Activated CD4-positive, alpha-beta memory T cell treated with anti-CD3 and anti-CD28 coated beads, Interleukin-2, amount 10 ng/mL, durations not matched to agents 7 days and 5 days (primary cell): Measurements from ENCODE around the gene RTRAF. TPM values are rescaled to one million over a fixed set of nuclear protein-coding genes. Genes with fewer than 3 reads are reported as not detected.

Experiments
- CTCF ChIA-PET: fragments of 350-600 bp; sonication (Branson Sonifier 250); formaldehyde crosslinking; loops from one replicate; lab custom pipeline; 2021; ENCODE audit warnings: antibody characterized with exemption, inconsistent platforms; lab: Charles Lee
- POLR2A ChIA-PET: fragments of 350-600 bp; sonication (Branson Sonifier 250); formaldehyde crosslinking; loops from one replicate; lab custom pipeline; 2021; ENCODE audit warnings: antibody characterized with exemption; lab: Charles Lee
- DNase-seq: peaks from one replicate; pipeline ENCODE4 v3.0.0-alpha.2; 2020
- H3K27ac Mint-ChIP-seq: one replicate; pipeline ENCODE4 v1.8.0; 2021; ENCODE audit warnings: mild to moderate bottlenecking, mixed read lengths
- H3K27me3 Mint-ChIP-seq: one replicate; pipeline ENCODE4 v1.8.0; 2021; ENCODE audit warnings: mixed read lengths
- H3K36me3 Mint-ChIP-seq: one replicate; pipeline ENCODE4 v1.8.0; 2021; ENCODE audit warnings: low read depth, mixed read lengths
- H3K4me1 Mint-ChIP-seq: one replicate; pipeline ENCODE4 v1.8.0; 2021; ENCODE audit warnings: mixed read lengths
- H3K4me3 Mint-ChIP-seq: one replicate; pipeline ENCODE4 v1.8.0; 2021; ENCODE audit warnings: mild to moderate bottlenecking, mixed read lengths
- H3K9me3 Mint-ChIP-seq: one replicate; pipeline ENCODE4 v1.8.0; 2021; ENCODE audit warnings: mixed read lengths
- total RNA-seq, 2 experiments: library from RNA; stranded (reverse); gene quantifications; one replicate each; pipeline ENCODE4 v1.2.3, GENCODE V29; 2021

RTRAF gene
- total RNA-seq, 2 experiments from 2014 or later, result 175 to 188 TPM

DNA sequence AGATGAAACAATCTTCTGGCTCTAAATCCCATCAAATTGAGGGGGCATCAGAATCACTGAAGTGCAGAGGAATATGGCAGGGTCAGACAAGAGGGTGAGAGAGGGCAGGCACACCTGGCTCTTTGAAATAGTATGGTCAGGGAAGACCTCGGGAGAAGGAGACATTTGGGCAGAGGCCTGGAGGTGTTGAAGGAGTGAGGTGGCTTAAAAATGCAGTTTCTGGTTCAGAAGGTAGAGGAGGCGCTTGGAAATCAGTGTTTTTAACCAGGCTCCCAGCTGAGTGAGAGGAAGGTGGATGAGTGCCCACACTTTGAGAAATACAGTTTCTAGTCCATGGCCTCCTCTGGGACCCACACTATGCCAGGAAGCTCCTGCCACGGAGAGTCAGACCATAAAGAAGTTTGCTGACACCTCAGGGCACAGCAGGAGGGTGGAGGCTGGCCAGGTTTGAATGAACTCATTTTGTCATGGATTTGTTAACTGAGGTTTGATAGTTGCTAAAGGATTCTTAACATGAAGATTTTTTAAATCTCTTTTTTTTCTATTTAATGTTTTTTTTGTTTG, 59.4 kb downstream of the RTRAF start:
- POLR2A ChIA-PET, result no interaction called here
- Mint-ChIP-seq H3K27me3 (peaks cover 5% of the 10 kb centered on the region), H3K36me3 (no peaks in the 10 kb centered on the region), H3K4me1 (no peaks in the 10 kb centered on the region), H3K4me3 (no peak overlapping the region), H3K9me3 (no peaks in the 10 kb centered on the region), H3K27ac (no peak overlapping the region)
- CTCF ChIA-PET, result no interaction called here
- DNase-seq, result no peak

DNA sequence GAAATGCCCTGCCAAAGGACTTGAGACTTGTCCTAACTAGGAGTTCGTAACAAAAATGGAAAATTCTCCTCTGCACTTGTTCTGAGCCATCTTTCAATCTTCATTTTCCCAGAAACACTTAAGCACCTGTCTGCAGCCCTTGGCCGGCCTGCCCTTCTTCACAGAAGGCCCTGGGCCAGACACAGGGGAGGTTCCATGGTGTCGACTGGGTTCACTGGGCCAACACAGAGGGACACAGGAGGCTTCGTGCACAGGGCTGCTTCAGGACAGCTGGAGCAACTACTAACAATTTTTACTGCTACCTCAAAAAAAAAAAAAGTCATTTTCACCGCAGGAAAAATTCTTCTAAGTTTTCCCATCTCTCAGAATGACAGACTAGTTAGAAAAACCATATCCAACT, 59.9 kb downstream of the RTRAF start:
- Mint-ChIP-seq H3K27me3 (peaks cover 4% of the 10 kb centered on the region), H3K36me3 (no peaks in the 10 kb centered on the region), H3K27ac (no peak overlapping the region), H3K4me3 (no peak overlapping the region), H3K4me1 (no peaks in the 10 kb centered on the region), H3K9me3 (no peaks in the 10 kb centered on the region)
- CTCF ChIA-PET, result no interaction called here
- POLR2A ChIA-PET, result no interaction called here
- no peak for DNase-seq

- CTCF ChIA-PET, result no interaction called here
- no peaks in the 10 kb centered on the region for H3K36me3 Mint-ChIP-seq
- no peaks in the 10 kb centered on the region for H3K9me3 Mint-ChIP-seq
- no peak for DNase-seq
- H3K4me3 Mint-ChIP-seq, result no peak overlapping the region
- H3K27ac Mint-ChIP-seq, result no peak overlapping the region
- H3K27me3 Mint-ChIP-seq, result peaks cover 6% of the 10 kb centered on the region
- POLR2A ChIA-PET, result no interaction called here
- no peaks in the 10 kb centered on the region for H3K4me1 Mint-ChIP-seq
These were observed 60.6 kb downstream of the RTRAF start for GRCh38 chr14:52049721-52050588.

GRCh38 chr14:52051251-52051650, 61.9 kb downstream of the RTRAF start:
- Mint-ChIP-seq H3K4me1 (no peaks in the 10 kb centered on the region), H3K36me3 (no peaks in the 10 kb centered on the region), H3K4me3 (no peak overlapping the region), H3K27ac (no peak overlapping the region), H3K27me3 (peaks cover 9% of the 10 kb centered on the region), H3K9me3 (no peaks in the 10 kb centered on the region)
- ChIA-PET CTCF (no interaction called here), POLR2A (no interaction called here)
- no peak for DNase-seq

GRCh38 chr14:52051871-52052270, 62.5 kb downstream of the RTRAF start:
- ChIA-PET CTCF (no interaction called here), POLR2A (no interaction called here)
- no peak overlapping the region for H3K4me3 Mint-ChIP-seq
- DNase-seq, result no peak
- H3K27ac Mint-ChIP-seq, result no peak overlapping the region
- no peaks in the 10 kb centered on the region for H3K9me3 Mint-ChIP-seq
- H3K36me3 Mint-ChIP-seq, result no peaks in the 10 kb centered on the region
- H3K27me3 Mint-ChIP-seq, result peaks cover 9% of the 10 kb centered on the region
- no peaks in the 10 kb centered on the region for H3K4me1 Mint-ChIP-seq

DNA sequence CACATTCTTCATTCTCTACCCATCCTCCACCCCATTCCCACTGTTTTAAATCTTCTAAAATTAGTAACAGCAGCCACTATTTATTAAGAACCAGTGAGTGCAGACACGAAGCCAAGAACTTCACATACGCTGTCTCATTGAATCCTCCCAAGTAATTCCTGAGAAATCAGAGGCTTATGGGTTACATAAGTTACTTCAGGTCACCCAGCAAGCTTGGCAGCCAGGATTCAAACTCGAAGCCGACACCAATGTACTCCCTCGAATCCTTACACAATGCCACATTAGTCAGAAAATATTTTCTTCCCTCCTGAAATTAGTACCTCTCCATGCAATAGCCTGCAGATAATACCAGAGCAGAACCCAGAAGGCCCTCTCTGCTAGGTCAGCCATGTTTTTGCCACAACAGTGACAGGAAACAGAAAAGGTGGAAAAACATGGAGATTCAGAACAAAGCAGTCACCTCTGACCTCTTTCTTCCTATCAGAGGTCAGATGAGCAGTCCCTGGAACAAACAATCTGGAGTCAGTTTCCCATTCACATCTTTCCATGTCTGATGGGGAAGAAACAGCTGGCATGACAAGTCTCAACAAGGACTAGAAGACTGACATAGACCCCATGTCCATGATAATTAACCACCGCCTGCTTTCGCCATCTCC, 63.1 kb downstream of the RTRAF start:
- H3K4me1 Mint-ChIP-seq, result no peaks in the 10 kb centered on the region

GRCh38 chr14:52053044-52053443, 63.7 kb downstream of the RTRAF start:
- no peak overlapping the region for H3K4me3 Mint-ChIP-seq
- ChIA-PET POLR2A (no interaction called here), CTCF (no interaction called here)
- H3K27ac Mint-ChIP-seq, result no peak overlapping the region
- peaks cover 9% of the 10 kb centered on the region for H3K27me3 Mint-ChIP-seq
- no peak for DNase-seq
- no peaks in the 10 kb centered on the region for H3K9me3 Mint-ChIP-seq
- H3K36me3 Mint-ChIP-seq, result no peaks in the 10 kb centered on the region
- H3K4me1 Mint-ChIP-seq, result no peaks in the 10 kb centered on the region

More for the DNA sequence above, 63.1 kb downstream of the RTRAF start:
- Mint-ChIP-seq H3K27me3 (peaks cover 9% of the 10 kb centered on the region), H3K36me3 (no peaks in the 10 kb centered on the region), H3K4me3 (no peak overlapping the region), H3K27ac (no peak overlapping the region), H3K9me3 (no peaks in the 10 kb centered on the region)
- ChIA-PET CTCF (no interaction called here), POLR2A (no interaction called here)
- no peak for DNase-seq

GRCh38 chr14:52054678-52055077, 65.3 kb downstream of the RTRAF start:
- Mint-ChIP-seq H3K27me3 (peaks cover 20% of the 10 kb centered on the region), H3K27ac (no peak overlapping the region), H3K4me3 (no peak overlapping the region), H3K9me3 (no peaks in the 10 kb centered on the region), H3K36me3 (no peaks in the 10 kb centered on the region), H3K4me1 (no peaks in the 10 kb centered on the region)
- no peak for DNase-seq
- ChIA-PET CTCF (no interaction called here), POLR2A (interaction anchor here (1.1 kb wide), 1 partner anchor 16 kb away, joined by 3 read pairs; no protein-coding TSS in a partner anchor)

GRCh38 chr14:52055167-52055566, 65.8 kb downstream of the RTRAF start:
- no peak for DNase-seq
- Mint-ChIP-seq H3K36me3 (no peaks in the 10 kb centered on the region), H3K4me1 (no peaks in the 10 kb centered on the region), H3K9me3 (no peaks in the 10 kb centered on the region), H3K27ac (no peak overlapping the region), H3K27me3 (peaks cover 23% of the 10 kb centered on the region), H3K4me3 (no peak overlapping the region)
- POLR2A ChIA-PET, result no interaction called here
- CTCF ChIA-PET, result no interaction called here

GRCh38 chr14:52058341-52058740, 69.0 kb downstream of the RTRAF start:
- POLR2A ChIA-PET, result no interaction called here
- DNase-seq, result no peak

DNA sequence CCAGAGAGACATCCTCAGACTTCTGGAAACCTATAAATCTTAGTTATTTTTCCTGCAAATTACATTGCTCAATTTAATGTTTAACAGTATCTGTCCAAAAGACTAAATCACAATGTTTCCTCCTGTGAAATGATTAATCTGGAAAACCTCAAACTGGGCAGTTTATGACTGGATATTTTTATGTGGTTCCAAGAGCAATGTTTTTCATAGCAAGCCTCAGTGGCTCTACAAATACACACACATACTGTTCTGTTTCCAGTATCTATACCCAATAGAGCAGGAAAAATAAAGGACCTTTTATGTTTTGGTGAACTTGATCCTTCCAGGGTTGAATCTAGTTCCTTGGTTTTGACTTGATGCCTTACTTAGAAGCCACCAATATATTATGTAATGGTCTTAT, 70.3 kb downstream of the RTRAF start:
- Mint-ChIP-seq H3K4me1 (no peaks in the 10 kb centered on the region), H3K27ac (no peak overlapping the region), H3K9me3 (no peaks in the 10 kb centered on the region), H3K4me3 (no peak overlapping the region), H3K27me3 (peaks cover 39% of the 10 kb centered on the region), H3K36me3 (no peaks in the 10 kb centered on the region)
- ChIA-PET POLR2A (no interaction called here), CTCF (no interaction called here)
- DNase-seq, result no peak

More at GRCh38 chr14:52058341-52058740, 69.0 kb downstream of the RTRAF start:
- no peaks in the 10 kb centered on the region for H3K36me3 Mint-ChIP-seq
- no peak overlapping the region for H3K4me3 Mint-ChIP-seq
- CTCF ChIA-PET, result no interaction called here
- no peaks in the 10 kb centered on the region for H3K9me3 Mint-ChIP-seq
- H3K27ac Mint-ChIP-seq, result no peak overlapping the region
- H3K4me1 Mint-ChIP-seq, result no peaks in the 10 kb centered on the region
- peaks cover 33% of the 10 kb centered on the region for H3K27me3 Mint-ChIP-seq

DNA sequence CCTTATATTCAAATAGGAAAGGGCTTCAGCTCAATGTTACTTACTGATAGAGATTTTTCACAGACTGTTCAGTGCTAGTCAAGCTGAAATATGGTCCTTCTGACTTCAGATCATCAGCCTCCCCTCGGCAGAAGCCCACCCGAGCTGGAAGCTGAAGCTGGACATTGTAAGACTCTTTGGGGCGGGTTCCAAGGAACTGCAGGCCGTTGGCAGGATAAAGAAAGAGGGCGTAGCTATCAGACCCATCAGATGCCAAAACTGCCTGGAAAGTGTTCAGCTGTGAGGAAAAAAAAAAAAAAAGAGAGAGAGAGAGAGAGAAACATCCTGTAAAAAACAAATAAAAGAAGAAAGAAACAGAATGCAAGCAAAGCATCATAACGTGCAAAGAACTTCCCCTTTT, 70.7 kb downstream of the RTRAF start:
- Mint-ChIP-seq H3K4me3 (no peak overlapping the region), H3K27ac (no peak overlapping the region), H3K9me3 (no peaks in the 10 kb centered on the region), H3K36me3 (no peaks in the 10 kb centered on the region), H3K4me1 (no peaks in the 10 kb centered on the region), H3K27me3 (peaks cover 40% of the 10 kb centered on the region)
- ChIA-PET POLR2A (no interaction called here), CTCF (no interaction called here)
- no peak for DNase-seq
